HEK293T (cell line): ENCODE results near the gene DNAJC5.

ENCODE experiments used
- ARNT ChIP-seq: fragments of 450-650 bp; IDR thresholded peaks from 2 replicates; pipeline ENCODE4 v1.6.1; 2017; ENCODE audit warnings: mild to moderate bottlenecking
- ELF4 ChIP-seq: fragments of 450-650 bp; IDR thresholded peaks from 2 replicates; pipeline ENCODE4 v1.6.1; 2017; ENCODE audit warnings: antibody characterized with exemption
- FOXM1 ChIP-seq: fragments of 450-650 bp; IDR thresholded peaks from 2 replicates; pipeline ENCODE4 v1.6.1; 2017; ENCODE audit warnings: mild to moderate bottlenecking, borderline replicate concordance
- NFRKB ChIP-seq: fragments of 450-650 bp; IDR thresholded peaks from 2 replicates; pipeline ENCODE4 v1.6.1; 2016; ENCODE audit warnings: mild to moderate bottlenecking, moderate library complexity
- SUZ12 ChIP-seq: fragments of 450-650 bp; IDR thresholded peaks from 2 replicates; pipeline ENCODE4 v1.6.1; 2016; ENCODE audit warnings: mild to moderate bottlenecking
- TARDBP ChIP-seq: fragments of 450-650 bp; IDR thresholded peaks from 2 replicates; pipeline ENCODE4 v1.6.1; 2016
- ZNF384 ChIP-seq: fragments of 450-650 bp; IDR thresholded peaks from 2 replicates; pipeline ENCODE4 v1.6.1; 2016

DNA sequence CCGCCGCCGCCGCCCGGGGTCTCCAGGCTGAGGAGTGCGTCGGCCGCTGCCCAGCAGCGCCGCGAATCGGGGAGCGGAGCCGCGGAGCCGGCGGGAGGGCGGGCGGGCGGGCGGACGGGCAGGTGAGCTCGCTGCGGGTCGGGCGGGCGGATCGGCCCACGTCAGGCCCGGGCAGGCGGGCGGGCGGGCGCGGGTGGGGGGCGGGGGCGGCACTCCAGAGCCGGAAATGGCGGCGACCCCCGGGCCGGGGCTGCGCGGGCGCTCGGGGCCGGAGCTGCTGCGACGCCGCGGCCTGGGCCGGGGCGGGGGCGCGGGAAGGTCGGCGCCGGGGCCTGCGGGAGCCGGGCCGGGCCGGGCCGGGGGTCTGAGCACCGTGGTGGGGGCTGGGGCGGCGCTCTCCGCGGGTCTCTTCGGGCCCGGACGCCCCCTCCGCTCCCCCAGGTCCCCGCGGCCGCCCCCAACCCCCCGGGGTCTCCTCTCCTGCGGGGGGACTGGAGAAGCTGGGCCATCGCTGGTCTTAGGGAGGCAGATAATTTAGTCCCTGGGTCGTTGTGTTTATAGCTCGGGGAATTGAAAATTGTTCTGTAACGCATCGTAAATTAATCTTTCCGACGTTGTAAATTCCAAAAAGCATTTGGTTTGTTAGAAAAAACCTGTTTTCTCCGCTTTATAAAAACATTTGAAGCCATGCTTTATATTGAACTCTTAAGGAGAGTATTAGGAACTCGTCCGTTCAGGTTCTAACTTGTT, 451 bp downstream of the DNAJC5 start:
- TF ChIP-seq SUZ12 (no peak), TARDBP (no peak), ELF4 (no peak), ARNT (no peak), FOXM1 (no peak), NFRKB (no peak), ZNF384 (no peak)
